ENCODE measurements around the gene PMPCA. TPM values are rescaled to one million over a fixed set of nuclear protein-coding genes. Genes with fewer than 3 reads are reported as not detected.
"Not testable (repeated sequence)": the region's sequence is repeated elsewhere in the genome, so short reads cannot be mapped to it uniquely, and the experiment has no call there.

The PMPCA gene
- total RNA-seq, 4 donors from 2014 or later, result 22.8 to 43.9 (median 35.0) TPM

- intact Hi-C loops (cut with DNase I), result no loop called here
- Histone ChIP-seq H3K9me3 (no peaks in the 10 kb centered on the region), H3K4me1 (no peaks in the 10 kb centered on the region), H3K27ac (replicated peaks in 1 of 4) (no peak overlapping the region), H3K27me3 (no peaks in the 10 kb centered on the region), H3K4me3 (no peak overlapping the region), H3K36me3 (peaks cover 70 to 92% (median 90%) of the 10 kb centered on the region in 4 donors)
- DNase-seq (ENCODE audit: extremely low spot score), result no peak
- WGBS, result 93% methylated on average over 17 of the region's 21 CpGs
- TF ChIP-seq POLR2A (IDR thresholded peaks at IDR 0.05; ENCODE audit: low read depth), result no peak
- TF ChIP-seq, protein P1, sequence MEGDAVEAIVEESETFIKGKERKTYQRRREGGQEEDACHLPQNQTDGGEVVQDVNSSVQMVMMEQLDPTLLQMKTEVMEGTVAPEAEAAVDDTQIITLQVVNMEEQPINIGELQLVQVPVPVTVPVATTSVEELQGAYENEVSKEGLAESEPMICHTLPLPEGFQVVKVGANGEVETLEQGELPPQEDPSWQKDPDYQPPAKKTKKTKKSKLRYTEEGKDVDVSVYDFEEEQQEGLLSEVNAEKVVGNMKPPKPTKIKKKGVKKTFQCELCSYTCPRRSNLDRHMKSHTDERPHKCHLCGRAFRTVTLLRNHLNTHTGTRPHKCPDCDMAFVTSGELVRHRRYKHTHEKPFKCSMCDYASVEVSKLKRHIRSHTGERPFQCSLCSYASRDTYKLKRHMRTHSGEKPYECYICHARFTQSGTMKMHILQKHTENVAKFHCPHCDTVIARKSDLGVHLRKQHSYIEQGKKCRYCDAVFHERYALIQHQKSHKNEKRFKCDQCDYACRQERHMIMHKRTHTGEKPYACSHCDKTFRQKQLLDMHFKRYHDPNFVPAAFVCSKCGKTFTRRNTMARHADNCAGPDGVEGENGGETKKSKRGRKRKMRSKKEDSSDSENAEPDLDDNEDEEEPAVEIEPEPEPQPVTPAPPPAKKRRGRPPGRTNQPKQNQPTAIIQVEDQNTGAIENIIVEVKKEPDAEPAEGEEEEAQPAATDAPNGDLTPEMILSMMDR (IDR thresholded peaks at IDR 0.05), result no peak
- no peak for TF ChIP-seq EP300 (IDR thresholded peaks at IDR 0.05)
- TF ChIP-seq POLR2AphosphoS5 (IDR thresholded peaks at IDR 0.05), result no peak
Observed at GRCh38 chr9:136421791-136422190, 11.3 kb downstream of the PMPCA start.

GRCh38 chr9:136422876-136423275 lies 12.4 kb downstream of the PMPCA start:
- no peaks in the 10 kb centered on the region for H3K4me1 ChIP-seq
- 95% methylated on average over 14 of the region's 26 CpGs for WGBS
- TF ChIP-seq POLR2AphosphoS5 (IDR thresholded peaks at IDR 0.05), result no peak
- TF ChIP-seq POLR2A (IDR thresholded peaks at IDR 0.05; ENCODE audit: low read depth), result no peak
- TF ChIP-seq EP300 (IDR thresholded peaks at IDR 0.05), result no peak
- TF ChIP-seq, protein P1 (IDR thresholded peaks at IDR 0.05), result no peak
- H3K4me3 ChIP-seq, result no peak overlapping the region
- H3K27ac ChIP-seq (replicated peaks in 1 of 4), result no peak overlapping the region
- H3K9me3 ChIP-seq, result no peaks in the 10 kb centered on the region
- no peaks in the 10 kb centered on the region for H3K27me3 ChIP-seq
- intact Hi-C loops (cut with DNase I), result no loop called here
- peaks cover 59 to 88% (median 81%) of the 10 kb centered on the region in 4 donors for H3K36me3 ChIP-seq
- no peak for DNase-seq (ENCODE audit: extremely low spot score)

DNA sequence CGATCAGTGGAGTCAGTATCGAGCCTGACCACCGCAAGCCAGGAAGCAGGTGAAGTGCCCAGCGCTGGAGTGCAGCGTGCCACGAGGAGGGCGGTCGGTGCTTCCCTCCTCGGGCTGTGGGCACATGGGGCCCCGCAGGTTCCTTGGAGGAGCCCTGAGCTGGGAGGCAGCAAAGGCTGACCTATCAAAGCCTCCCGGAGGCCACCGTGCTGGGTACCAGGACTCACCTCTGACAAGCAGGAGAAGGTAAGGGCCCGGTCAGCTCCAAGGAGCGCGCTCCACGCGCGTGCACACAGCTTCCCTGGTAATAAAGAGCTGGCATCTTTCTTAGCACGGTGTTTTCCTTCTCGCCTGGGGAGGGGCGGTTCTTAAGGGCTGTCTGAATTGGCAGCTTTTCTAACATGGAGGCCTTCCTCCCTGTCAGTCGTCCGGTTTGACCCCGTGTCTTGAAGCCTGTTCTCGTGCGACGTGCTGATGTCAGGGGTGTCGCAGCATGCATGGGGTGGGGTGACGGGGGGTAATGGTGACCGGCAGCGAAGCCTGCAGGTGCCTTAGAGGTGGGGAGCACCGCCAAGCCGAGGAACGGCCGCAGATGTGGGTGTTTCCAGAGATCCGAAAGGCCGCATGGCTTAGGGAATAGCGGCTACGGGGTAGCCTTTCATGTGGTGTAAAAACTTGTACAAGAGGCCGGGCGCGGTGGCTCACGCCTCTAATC lies 13.1 kb downstream of the PMPCA start:
- H3K27me3 ChIP-seq, result no peaks in the 10 kb centered on the region
- no peak overlapping the region for H3K27ac ChIP-seq (replicated peaks in 1 of 4)
- WGBS, result 95% methylated on average over 43 of the region's 43 CpGs
- intact Hi-C loops (cut with DNase I), result no loop called here
- TF ChIP-seq EP300 (IDR thresholded peaks at IDR 0.05), result no peak
- TF ChIP-seq POLR2AphosphoS5 (IDR thresholded peaks at IDR 0.05), result no peak
- TF ChIP-seq, protein P1 (IDR thresholded peaks at IDR 0.05), result no peak
- TF ChIP-seq POLR2A (IDR thresholded peaks at IDR 0.05; ENCODE audit: low read depth), result no peak
- peaks cover 52 to 87% (median 76%) of the 10 kb centered on the region in 4 donors for H3K36me3 ChIP-seq
- H3K4me1 ChIP-seq, result no peaks in the 10 kb centered on the region
- no peak overlapping the region for H3K4me3 ChIP-seq
- no peaks in the 10 kb centered on the region for H3K9me3 ChIP-seq
- DNase-seq (ENCODE audit: extremely low spot score), result no peak

- intact Hi-C loops (cut with DNase I), result no loop called here
- Histone ChIP-seq H3K27me3 (no peaks in the 10 kb centered on the region), H3K36me3 (peaks cover 46 to 87% (median 76%) of the 10 kb centered on the region in 4 donors), H3K4me3 (no peak overlapping the region), H3K27ac (replicated peaks in 1 of 4) (no peak overlapping the region), H3K9me3 (no peaks in the 10 kb centered on the region), H3K4me1 (no peaks in the 10 kb centered on the region)
- TF ChIP-seq POLR2AphosphoS5 (IDR thresholded peaks at IDR 0.05) (no peak), EP300 (IDR thresholded peaks at IDR 0.05) (no peak), POLR2A (IDR thresholded peaks at IDR 0.05; ENCODE audit: low read depth) (no peak)
- TF ChIP-seq, protein P1 (IDR thresholded peaks at IDR 0.05), result no peak
- no peak for DNase-seq (ENCODE audit: extremely low spot score)
- 81% methylated on average over 27 of the region's 27 CpGs for WGBS
Observed at GRCh38 chr9:136424750-136425362, 14.4 kb downstream of the PMPCA start.

- H3K4me3 ChIP-seq; H3K4me1 ChIP-seq; H3K27me3 ChIP-seq; intact Hi-C loops (cut with DNase I); H3K27ac ChIP-seq (replicated peaks in 1 of 4); DNase-seq (ENCODE audit: extremely low spot score); H3K9me3 ChIP-seq: not testable (repeated sequence)
- 76% methylated on average over 7 of the region's 7 CpGs for WGBS
- peaks cover 49 to 87% (median 76%) of the 10 kb centered on the region in 4 donors for H3K36me3 ChIP-seq
Observed at GRCh38 chr9:136425367-136425766, 14.9 kb downstream of the PMPCA start.

All from esophagus muscularis mucosa (tissue), 4 donors.